ENCODE data around the gene SUPT16H.

SUPT16H gene

GRCh38 chr14:21383848-21384493 lies at the start of gene SUPT16H:
Gene SUPT16H (minus strand): TSS chr14:21384019. CDS start chr14:21383927, 92 bp downstream.
- no peak for TF ChIP-seq GATA2 (IDR thresholded peaks at IDR 0.05; ENCODE audit: low read depth, low read length)
- TF ChIP-seq GATA3 (IDR thresholded peaks at IDR 0.05; ENCODE audit: low read depth, low read length): no peak

- no peak for TF ChIP-seq GATA3 (IDR thresholded peaks at IDR 0.05; ENCODE audit: low read depth, low read length)
- TF ChIP-seq GATA2 (IDR thresholded peaks at IDR 0.05; ENCODE audit: low read depth, low read length): no peak
These were observed 47.3 kb upstream of the SUPT16H start for GRCh38 chr14:21431126-21431525.

GRCh38 chr14:21428930-21429329 lies 45.1 kb upstream of the SUPT16H start:
- TF ChIP-seq GATA3 (IDR thresholded peaks at IDR 0.05; ENCODE audit: low read depth, low read length) (no peak), GATA2 (IDR thresholded peaks at IDR 0.05; ENCODE audit: low read depth, low read length) (no peak)

- TF ChIP-seq GATA3 (IDR thresholded peaks at IDR 0.05; ENCODE audit: low read depth, low read length) (no peak), GATA2 (IDR thresholded peaks at IDR 0.05; ENCODE audit: low read depth, low read length) (no peak)
These were observed 42.9 kb upstream of the SUPT16H start for GRCh38 chr14:21426692-21427091.

GRCh38 chr14:21419528-21419927 lies 35.7 kb upstream of the SUPT16H start:
- TF ChIP-seq GATA2 (IDR thresholded peaks at IDR 0.05; ENCODE audit: low read depth, low read length) (no peak), GATA3 (IDR thresholded peaks at IDR 0.05; ENCODE audit: low read depth, low read length) (no peak)

GRCh38 chr14:21415329-21415728 lies 31.5 kb upstream of the SUPT16H start:
- TF ChIP-seq GATA3 (IDR thresholded peaks at IDR 0.05; ENCODE audit: low read depth, low read length): no peak
- no peak for TF ChIP-seq GATA2 (IDR thresholded peaks at IDR 0.05; ENCODE audit: low read depth, low read length)

GRCh38 chr14:21414137-21414631 lies 30.4 kb upstream of the SUPT16H start:
- TF ChIP-seq GATA3 (IDR thresholded peaks at IDR 0.05; ENCODE audit: low read depth, low read length) (no peak), GATA2 (IDR thresholded peaks at IDR 0.05; ENCODE audit: low read depth, low read length) (no peak)

- no peak for TF ChIP-seq GATA2 (IDR thresholded peaks at IDR 0.05; ENCODE audit: low read depth, low read length)
- TF ChIP-seq GATA3 (IDR thresholded peaks at IDR 0.05; ENCODE audit: low read depth, low read length): no peak
These were observed 24.3 kb upstream of the SUPT16H start for GRCh38 chr14:21408147-21408546.

- TF ChIP-seq GATA2 (IDR thresholded peaks at IDR 0.05; ENCODE audit: low read depth, low read length): no peak
- no peak for TF ChIP-seq GATA3 (IDR thresholded peaks at IDR 0.05; ENCODE audit: low read depth, low read length)
These were observed 22.4 kb upstream of the SUPT16H start for GRCh38 chr14:21406213-21406612.

- no peak for TF ChIP-seq GATA2 (IDR thresholded peaks at IDR 0.05; ENCODE audit: low read depth, low read length)
- no peak for TF ChIP-seq GATA3 (IDR thresholded peaks at IDR 0.05; ENCODE audit: low read depth, low read length)
These were observed 21.3 kb upstream of the SUPT16H start for GRCh38 chr14:21405097-21405496.

GRCh38 chr14:21399311-21399870 lies 15.6 kb upstream of the SUPT16H start:
- TF ChIP-seq GATA2 (IDR thresholded peaks at IDR 0.05; ENCODE audit: low read depth, low read length): no peak

GRCh38 chr14:21398901-21399300 lies 15.1 kb upstream of the SUPT16H start:
- TF ChIP-seq GATA2 (IDR thresholded peaks at IDR 0.05; ENCODE audit: low read depth, low read length) (no peak), GATA3 (IDR thresholded peaks at IDR 0.05; ENCODE audit: low read depth, low read length) (no peak)

GRCh38 chr14:21395450-21395849 lies 11.6 kb upstream of the SUPT16H start:
- TF ChIP-seq GATA3 (IDR thresholded peaks at IDR 0.05; ENCODE audit: low read depth, low read length) (no peak), GATA2 (IDR thresholded peaks at IDR 0.05; ENCODE audit: low read depth, low read length) (no peak)

GRCh38 chr14:21385188-21385904 lies 1.5 kb upstream of the SUPT16H start:
- no peak for TF ChIP-seq GATA3 (IDR thresholded peaks at IDR 0.05; ENCODE audit: low read depth, low read length)
- TF ChIP-seq GATA2 (IDR thresholded peaks at IDR 0.05; ENCODE audit: low read depth, low read length): no peak

GRCh38 chr14:21384494-21384851 lies 654 bp upstream of the SUPT16H start:
- TF ChIP-seq GATA3 (IDR thresholded peaks at IDR 0.05; ENCODE audit: low read depth, low read length) (no peak), GATA2 (IDR thresholded peaks at IDR 0.05; ENCODE audit: low read depth, low read length) (no peak)

All from SH-SY5Y (cell line).